Measurements from ENCODE around the gene ZNF467.

- TF ChIP-seq POLR2AphosphoS5 (IDR thresholded peaks at IDR 0.05; ENCODE audit: low read depth, low read length) (no peak), TAF1 (IDR thresholded peaks at IDR 0.05; ENCODE audit: borderline replicate concordance, insufficient read depth, low read length) (no peak), SIN3A (IDR thresholded peaks at IDR 0.05; ENCODE audit: borderline replicate concordance, insufficient read depth, low read length) (no peak), REST (IDR thresholded peaks at IDR 0.05; ENCODE audit: insufficient read depth in 1 of 2, low read depth in 2 of 2, low read length in 2 of 2) (no peak), FOXP2 (optimal IDR thresholded peaks at IDR 0.05; ENCODE audit: borderline replicate concordance, extremely low read depth, extremely low read length, insufficient read depth) (no peak)
Measured at GRCh38 chr7:149727899-149728476, 45.4 kb downstream of the ZNF467 start.
